IPS-15b (cell line): Measurements from ENCODE around the gene KNOP1.

Source experiments
- H3K27me3 ChIP-seq: one replicate; pipeline ENCODE4 v1.6.1; 2013; ENCODE audit warnings: low read length; ENCODE audit not compliant: control insufficient read depth, insufficient read depth
- H3K36me3 ChIP-seq: one replicate; pipeline ENCODE4 v1.6.1; 2013; ENCODE audit warnings: low read length; ENCODE audit not compliant: control insufficient read depth, insufficient read depth
- H3K4me1 ChIP-seq: one replicate; pipeline ENCODE4 v1.6.1; 2013; ENCODE audit warnings: mild to moderate bottlenecking, low read length; ENCODE audit not compliant: control insufficient read depth, insufficient read depth
- H3K4me3 ChIP-seq: one replicate; pipeline ENCODE4 v1.5.1; 2013; ENCODE audit warnings: low read depth, low read length
- H3K9ac ChIP-seq: one replicate; pipeline ENCODE4 v1.6.1; 2013; ENCODE audit warnings: low read depth, mild to moderate bottlenecking, low read length
- H3K9me3 ChIP-seq: one replicate; pipeline ENCODE4 v1.6.1; 2013; ENCODE audit warnings: mild to moderate bottlenecking, low read length; ENCODE audit not compliant: control insufficient read depth, insufficient read depth

The KNOP1 gene

DNA sequence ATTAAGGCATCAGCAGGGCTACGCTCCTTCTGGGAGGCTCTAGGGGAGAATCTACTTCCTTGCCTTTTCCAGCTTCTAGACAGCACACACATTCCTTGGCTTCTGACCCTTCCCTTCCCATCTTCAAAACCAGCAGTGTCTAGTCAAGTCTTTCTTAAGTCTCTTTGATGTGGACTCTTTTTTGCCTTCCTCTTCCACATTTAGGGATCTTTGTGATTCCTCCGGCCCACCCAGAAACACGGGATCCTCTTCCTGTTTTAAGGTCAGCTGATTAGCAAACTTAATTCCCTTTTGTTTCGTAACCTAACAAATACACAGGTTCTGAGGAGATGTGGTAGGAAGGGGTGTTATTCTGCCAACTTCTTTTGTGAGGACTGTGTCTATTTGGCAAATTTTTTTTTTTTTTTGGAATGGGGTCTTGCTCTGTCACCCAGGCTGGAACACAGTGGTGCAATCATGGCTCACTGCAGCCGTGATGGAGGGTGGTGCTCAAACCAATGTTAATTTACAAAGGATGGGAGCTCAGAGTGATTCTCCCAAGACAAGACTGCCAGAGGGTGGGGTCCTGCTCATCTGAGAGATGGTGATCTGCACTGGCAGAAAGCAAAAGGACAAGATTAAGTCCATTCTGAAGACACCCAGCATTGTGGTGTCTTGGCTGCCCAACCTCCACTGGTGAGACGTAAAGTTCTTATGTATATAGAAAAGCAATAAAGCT lies 14.7 kb downstream of the KNOP1 start:
- H3K4me1 ChIP-seq, result peaks cover 5% of the 10 kb centered on the region
- no peak overlapping the region for H3K9ac ChIP-seq
- H3K36me3 ChIP-seq, result peaks cover 58% of the 10 kb centered on the region
- H3K27me3 ChIP-seq, result no peaks in the 10 kb centered on the region
- H3K4me3 ChIP-seq, result no peak overlapping the region
- H3K9me3 ChIP-seq, result no peaks in the 10 kb centered on the region

DNA sequence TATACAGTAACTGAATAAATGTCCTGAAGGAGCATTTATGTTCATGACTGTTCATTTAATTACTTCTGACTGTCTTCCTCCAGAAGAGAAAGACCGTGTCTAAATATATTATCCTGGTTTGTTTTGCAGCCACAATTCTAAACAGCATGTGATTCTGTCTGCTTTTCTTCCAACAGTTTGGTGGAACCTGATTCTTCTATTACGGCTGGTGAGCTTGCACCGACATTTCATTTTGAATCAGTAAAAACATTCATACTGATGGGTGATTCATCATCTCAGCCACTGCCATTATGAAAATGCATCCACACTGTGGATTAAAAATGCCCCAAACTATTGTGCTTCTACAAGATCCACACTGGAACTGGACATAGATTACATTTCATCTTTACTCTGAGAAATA lies 16.9 kb downstream of the KNOP1 start:
- no peaks in the 10 kb centered on the region for H3K4me1 ChIP-seq
- H3K36me3 ChIP-seq, result peaks cover 55% of the 10 kb centered on the region
- no peaks in the 10 kb centered on the region for H3K27me3 ChIP-seq
- H3K9me3 ChIP-seq, result no peaks in the 10 kb centered on the region
- no peak overlapping the region for H3K9ac ChIP-seq
- H3K4me3 ChIP-seq, result no peak overlapping the region

DNA sequence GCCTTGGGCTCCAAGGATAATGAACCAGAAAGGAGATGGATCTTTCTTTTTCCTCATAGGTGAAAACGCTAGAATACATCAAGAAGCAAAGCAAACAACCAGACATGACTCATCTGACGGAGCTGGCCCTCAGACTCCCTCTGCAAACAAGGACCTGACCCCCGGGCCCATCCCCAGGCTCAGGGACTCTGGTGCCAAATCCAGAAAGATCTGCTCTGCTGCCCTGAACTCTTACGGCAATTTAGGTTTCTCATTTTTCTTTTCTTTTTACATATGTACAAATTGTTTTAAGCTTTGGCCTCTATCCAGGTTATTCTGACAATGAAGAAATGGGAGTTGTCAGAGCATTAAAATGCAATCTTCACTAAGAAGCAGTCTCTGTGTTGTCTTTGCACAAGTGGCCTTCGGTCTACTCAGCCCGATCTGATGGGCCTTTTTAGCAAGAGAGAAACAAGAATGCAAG lies 17.7 kb downstream of the KNOP1 start:
- no peaks in the 10 kb centered on the region for H3K4me1 ChIP-seq
- peaks cover 47% of the 10 kb centered on the region for H3K36me3 ChIP-seq
- H3K9me3 ChIP-seq, result no peaks in the 10 kb centered on the region
- H3K4me3 ChIP-seq, result no peak overlapping the region
- no peaks in the 10 kb centered on the region for H3K27me3 ChIP-seq
- no peak overlapping the region for H3K9ac ChIP-seq

DNA sequence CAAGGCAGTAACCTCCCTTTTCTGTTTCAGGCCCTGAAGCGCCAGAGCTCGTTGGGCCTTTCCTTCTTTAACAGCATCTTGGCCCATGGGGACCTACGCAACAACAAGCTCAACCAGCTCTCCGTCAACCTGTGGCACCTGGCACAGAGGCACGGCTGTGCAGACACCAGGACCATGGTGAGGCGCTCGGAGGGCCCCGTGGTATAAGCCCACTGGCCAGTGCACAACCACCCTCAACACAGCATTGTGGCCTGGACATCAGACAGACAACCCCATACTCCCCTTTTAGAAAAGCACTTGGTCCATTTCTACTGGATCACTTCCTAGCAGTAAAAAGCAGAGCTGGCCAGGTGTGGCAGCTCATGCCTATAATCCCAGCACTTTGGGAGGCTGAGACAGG lies 18.6 kb downstream of the KNOP1 start:
- Histone ChIP-seq H3K4me3 (no peak overlapping the region), H3K27me3 (no peaks in the 10 kb centered on the region), H3K36me3 (peaks cover 38% of the 10 kb centered on the region), H3K9ac (no peak overlapping the region), H3K4me1 (no peaks in the 10 kb centered on the region), H3K9me3 (no peaks in the 10 kb centered on the region)

DNA sequence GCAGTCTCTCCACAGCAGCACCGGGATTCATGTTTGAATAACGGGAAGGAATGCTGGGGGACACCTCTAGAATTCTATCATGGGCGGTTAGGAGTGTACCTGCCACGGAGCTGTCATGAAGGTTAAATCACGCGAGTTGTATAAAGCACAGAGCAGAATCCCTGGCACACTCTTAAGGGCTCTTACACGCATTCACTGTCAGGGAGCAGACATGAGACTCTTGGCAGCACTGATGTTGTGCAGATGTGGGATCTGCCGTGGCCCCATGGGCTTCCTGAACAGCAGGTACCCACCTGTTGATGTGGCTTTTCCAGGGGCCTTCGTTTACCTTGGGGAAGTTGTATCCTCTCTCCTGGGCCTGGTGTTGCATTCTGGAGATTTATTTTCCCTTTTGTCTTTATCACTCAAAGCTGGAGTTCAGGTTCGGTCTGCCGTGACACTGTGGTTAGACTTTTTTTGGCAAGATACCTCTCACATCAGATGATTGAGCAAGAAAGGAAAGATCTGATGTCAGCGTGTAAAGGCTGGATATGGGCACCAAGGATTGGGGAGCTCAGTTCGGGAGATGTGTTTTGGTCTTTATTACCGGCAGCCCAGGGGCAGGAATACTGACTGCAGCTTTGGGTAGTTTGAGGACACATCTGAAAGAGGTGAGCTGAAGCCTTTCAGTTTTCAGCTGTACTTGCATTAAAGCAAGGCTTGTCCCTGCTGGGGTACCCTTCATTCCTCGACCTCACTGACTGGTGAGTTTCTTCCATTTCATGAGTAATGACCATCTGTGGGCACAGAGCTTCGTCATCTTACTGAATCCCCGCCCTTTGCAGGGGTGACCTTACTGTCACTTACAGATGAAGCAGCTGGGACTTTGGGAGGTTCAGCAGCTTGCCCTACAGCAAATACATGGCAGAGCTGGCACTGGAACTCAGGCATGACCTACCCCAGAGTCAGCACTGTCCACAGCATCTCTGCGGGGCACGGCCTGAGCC lies 19.3 kb downstream of the KNOP1 start:
- H3K4me1 ChIP-seq, result no peaks in the 10 kb centered on the region
- no peak overlapping the region for H3K4me3 ChIP-seq
- H3K9me3 ChIP-seq, result no peaks in the 10 kb centered on the region
- peaks cover 31% of the 10 kb centered on the region for H3K36me3 ChIP-seq
- no peaks in the 10 kb centered on the region for H3K27me3 ChIP-seq
- no peak overlapping the region for H3K9ac ChIP-seq

DNA sequence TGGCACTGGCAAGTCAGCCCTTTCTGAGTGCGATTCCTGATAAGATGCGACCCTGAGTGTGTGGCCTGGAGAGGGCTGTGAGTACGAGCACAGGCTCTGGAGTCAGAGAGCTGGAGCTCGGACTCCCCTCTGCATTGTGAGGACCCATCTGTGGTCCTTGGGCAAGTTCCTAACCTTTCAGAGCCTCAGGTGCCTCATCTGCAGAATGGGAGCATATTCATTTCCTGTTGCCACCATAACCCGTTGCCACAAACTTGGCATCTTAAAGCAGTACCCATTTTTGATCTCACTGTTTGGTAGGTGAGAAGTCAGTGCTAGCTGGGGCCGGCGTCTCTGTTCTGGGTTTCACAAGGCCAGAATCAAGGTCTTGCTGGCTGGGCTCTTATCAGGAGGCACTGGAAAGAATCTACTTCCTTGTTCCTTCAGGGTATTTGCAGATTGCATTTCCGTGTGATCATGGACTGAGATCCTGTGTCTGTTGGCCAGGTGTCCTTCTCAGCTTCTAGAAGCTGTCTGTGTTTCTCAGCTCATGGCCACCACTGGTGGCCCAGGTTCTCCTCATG lies 20.2 kb downstream of the KNOP1 start:
- Histone ChIP-seq H3K9ac (no peak overlapping the region), H3K36me3 (peaks cover 28% of the 10 kb centered on the region), H3K27me3 (no peaks in the 10 kb centered on the region), H3K4me1 (no peaks in the 10 kb centered on the region), H3K4me3 (no peak overlapping the region), H3K9me3 (no peaks in the 10 kb centered on the region)

DNA sequence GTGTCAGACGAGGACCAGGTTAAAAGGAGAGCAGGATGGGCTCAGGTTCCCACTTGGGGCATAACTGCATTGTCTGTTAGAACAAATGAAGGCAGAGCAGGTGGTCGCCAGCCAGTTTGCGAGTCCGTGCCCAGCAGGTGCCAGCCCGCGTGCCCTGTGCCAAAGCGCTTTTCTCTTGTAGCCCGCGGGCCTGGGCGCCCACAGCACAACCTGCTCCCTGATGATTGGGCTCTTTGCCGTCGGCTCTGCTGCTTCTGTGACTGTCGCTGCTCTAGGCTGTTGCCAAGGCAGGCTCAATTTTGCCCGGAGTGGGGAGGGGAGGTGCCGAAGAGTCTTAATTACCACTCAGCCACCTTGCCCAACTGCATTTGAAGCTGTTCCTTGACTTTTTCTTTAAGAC lies 21.1 kb downstream of the KNOP1 start:
- H3K4me3 ChIP-seq, result no peak overlapping the region
- no peak overlapping the region for H3K9ac ChIP-seq
- no peaks in the 10 kb centered on the region for H3K9me3 ChIP-seq
- no peaks in the 10 kb centered on the region for H3K27me3 ChIP-seq
- H3K4me1 ChIP-seq, result no peaks in the 10 kb centered on the region
- H3K36me3 ChIP-seq, result peaks cover 24% of the 10 kb centered on the region

DNA sequence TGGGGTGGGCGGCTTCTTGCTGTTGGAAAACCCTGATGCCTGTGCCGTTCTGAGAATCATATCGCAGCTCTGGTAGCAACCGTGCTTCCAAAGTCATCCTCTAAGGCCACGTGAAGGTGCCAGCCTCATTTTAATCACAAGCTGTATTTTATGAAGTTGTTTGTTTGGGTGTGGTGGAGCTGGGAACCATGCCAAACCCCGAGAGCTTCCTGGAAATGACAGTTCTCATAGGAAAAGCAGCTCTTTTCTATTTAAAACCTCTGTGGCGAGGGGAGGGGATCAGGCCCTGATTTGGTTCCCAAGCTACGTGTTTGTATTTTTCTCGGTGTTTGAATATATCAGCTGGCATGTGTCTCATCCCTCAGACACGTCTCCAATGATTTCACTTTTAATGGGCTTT lies 21.7 kb downstream of the KNOP1 start:
- Histone ChIP-seq H3K9ac (no peak overlapping the region), H3K27me3 (no peaks in the 10 kb centered on the region), H3K4me3 (no peak overlapping the region), H3K9me3 (no peaks in the 10 kb centered on the region), H3K36me3 (peaks cover 28% of the 10 kb centered on the region), H3K4me1 (no peaks in the 10 kb centered on the region)

DNA sequence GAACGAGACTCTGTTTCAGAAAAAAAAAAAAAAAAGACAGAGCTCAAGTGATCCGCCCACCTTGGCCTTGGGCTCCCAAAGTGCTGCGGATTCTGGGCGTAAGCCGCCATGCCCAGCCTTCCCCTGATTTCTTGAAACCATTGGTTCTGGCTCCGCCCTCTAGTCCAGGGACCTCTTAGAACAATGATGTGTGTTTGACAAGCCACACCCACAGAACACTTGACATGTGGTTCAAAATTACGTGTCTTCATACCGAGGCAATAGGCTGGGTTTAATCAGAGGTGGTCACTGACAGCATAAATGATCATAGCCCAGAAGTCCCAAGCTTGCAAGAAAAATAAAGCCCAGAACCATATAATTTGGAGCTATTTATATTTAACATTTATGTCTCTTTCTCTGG lies 23.0 kb downstream of the KNOP1 start:
- H3K4me1 ChIP-seq, result no peaks in the 10 kb centered on the region
- no peaks in the 10 kb centered on the region for H3K27me3 ChIP-seq
- H3K4me3 ChIP-seq, result no peak overlapping the region
- no peak overlapping the region for H3K9ac ChIP-seq
- no peaks in the 10 kb centered on the region for H3K9me3 ChIP-seq
- H3K36me3 ChIP-seq, result peaks cover 32% of the 10 kb centered on the region

DNA sequence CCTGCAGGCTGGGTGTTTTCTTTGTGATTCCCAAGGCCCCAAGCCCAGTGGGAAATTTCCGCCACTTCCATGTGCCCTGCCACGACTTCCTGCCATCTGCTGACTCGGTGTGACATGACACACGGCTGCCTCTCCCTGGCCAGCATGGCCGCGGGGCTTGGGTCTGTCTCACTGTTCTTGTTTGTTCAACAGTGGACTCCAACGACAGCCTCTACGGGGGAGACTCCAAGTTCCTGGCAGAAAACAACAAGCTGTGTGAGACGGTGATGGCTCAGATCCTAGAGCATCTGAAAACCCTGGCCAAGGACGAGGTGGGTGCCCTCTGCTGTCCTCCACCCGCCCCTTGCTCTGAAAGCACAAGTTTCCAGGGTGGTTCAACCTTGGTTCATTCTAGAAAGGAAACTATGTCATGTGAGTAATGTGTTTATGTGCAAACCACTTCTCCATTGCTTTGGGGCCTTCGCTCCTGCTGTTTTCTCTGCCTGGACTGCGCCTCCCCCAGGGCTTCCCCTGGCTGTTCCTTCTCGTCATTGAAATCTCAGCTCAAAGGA lies 26.8 kb downstream of the KNOP1 start:
- Histone ChIP-seq H3K9me3 (no peaks in the 10 kb centered on the region), H3K9ac (no peak overlapping the region), H3K4me1 (no peaks in the 10 kb centered on the region), H3K27me3 (no peaks in the 10 kb centered on the region), H3K36me3 (peaks cover 20% of the 10 kb centered on the region), H3K4me3 (no peak overlapping the region)

DNA sequence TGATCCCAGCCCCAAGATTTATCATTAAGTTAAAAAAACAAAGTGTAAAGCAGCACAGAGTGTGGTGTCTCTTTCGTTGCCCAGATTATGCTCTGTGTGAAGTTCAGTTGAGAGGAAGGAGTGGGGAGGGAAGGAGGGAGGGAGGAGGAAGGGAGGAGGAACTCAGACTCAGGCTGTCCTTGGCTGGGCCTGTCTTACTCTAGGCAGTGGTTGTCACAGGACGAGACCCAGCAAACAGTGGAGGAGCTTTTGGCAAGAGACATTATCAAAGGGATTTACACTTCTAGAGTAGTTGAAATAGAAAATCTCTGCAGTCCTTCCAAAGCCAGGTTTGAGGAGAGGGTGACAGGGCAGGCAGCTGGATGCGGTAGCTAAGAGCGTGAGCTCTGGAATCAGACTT lies 27.8 kb downstream of the KNOP1 start:
- Histone ChIP-seq H3K27me3 (no peaks in the 10 kb centered on the region), H3K36me3 (peaks cover 20% of the 10 kb centered on the region), H3K9me3 (no peaks in the 10 kb centered on the region), H3K9ac (no peak overlapping the region), H3K4me1 (no peaks in the 10 kb centered on the region), H3K4me3 (no peak overlapping the region)
